ENCODE results near the gene SH3BP4. TPM values are rescaled to one million over a fixed set of nuclear protein-coding genes. Genes with fewer than 3 reads are reported as not detected.

Gene SH3BP4
- total RNA-seq, 1 donor from 2014 or later: 51.9 TPM

DNA sequence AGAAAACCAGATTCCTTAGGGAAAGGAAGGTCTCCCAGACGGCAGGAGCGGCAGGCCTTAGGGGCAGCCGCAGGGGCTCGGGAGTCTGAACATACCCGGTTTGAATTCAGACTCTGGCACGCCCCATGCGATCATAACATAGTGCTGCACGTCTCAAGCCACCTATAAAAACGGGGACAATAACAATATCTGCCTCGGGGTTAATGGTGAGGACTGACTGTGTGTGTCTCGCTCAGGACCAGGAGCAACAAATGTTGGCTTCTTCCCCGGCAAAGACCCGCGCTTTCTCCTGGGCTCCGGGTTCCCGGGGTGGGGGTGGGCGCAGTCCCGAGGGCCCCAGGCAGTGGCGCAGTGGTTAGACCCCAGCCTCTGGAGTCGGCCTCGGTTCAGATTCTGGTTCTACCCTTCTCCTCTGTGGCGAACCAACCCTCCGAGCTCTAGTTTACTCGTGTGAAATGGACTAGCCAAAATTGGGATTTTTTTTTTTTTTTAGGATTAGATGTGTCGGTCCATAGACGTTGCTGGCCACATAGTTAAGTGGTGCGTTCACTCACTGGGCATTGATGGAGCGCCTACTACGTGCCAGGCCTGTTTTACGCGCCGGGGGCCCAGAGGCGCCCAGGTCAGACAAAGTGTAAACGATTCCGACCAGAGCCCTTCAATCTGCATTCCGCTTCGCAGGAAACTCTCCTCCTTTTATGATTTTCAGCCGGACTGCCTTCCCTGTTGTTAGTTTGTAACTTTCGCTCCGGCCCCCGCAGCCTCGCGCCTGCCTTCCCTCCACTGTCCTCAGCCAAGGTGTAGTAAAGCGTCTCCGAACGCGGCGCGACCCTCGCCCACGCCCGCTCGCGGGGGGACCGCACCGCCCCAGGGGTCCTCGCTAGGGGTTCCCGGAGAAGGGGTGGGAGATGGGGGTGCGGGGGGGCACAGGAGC is 820 bp upstream of the SH3BP4 start:
- peak overlapping the region; percentile 99 for H3K27ac Mint-ChIP-seq (ENCODE audit: unreplicated experiment)
- TF ChIP-seq, protein P1, sequence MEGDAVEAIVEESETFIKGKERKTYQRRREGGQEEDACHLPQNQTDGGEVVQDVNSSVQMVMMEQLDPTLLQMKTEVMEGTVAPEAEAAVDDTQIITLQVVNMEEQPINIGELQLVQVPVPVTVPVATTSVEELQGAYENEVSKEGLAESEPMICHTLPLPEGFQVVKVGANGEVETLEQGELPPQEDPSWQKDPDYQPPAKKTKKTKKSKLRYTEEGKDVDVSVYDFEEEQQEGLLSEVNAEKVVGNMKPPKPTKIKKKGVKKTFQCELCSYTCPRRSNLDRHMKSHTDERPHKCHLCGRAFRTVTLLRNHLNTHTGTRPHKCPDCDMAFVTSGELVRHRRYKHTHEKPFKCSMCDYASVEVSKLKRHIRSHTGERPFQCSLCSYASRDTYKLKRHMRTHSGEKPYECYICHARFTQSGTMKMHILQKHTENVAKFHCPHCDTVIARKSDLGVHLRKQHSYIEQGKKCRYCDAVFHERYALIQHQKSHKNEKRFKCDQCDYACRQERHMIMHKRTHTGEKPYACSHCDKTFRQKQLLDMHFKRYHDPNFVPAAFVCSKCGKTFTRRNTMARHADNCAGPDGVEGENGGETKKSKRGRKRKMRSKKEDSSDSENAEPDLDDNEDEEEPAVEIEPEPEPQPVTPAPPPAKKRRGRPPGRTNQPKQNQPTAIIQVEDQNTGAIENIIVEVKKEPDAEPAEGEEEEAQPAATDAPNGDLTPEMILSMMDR (IDR thresholded peaks at IDR 0.05): no peak
- no peaks in the 10 kb centered on the region for H3K36me3 Mint-ChIP-seq (ENCODE audit: low read depth)
- peaks cover 56% of the 10 kb centered on the region for H3K4me1 Mint-ChIP-seq (ENCODE audit: low read depth)
- no peak for DNase-seq (ENCODE audit: low spot score)
- H3K9me3 Mint-ChIP-seq (ENCODE audit: low read depth): no peaks in the 10 kb centered on the region
- H3K4me3 Mint-ChIP-seq (ENCODE audit: unreplicated experiment): peak overlapping the region; percentile 76
- no peaks in the 10 kb centered on the region for H3K27me3 Mint-ChIP-seq (ENCODE audit: low read depth)

DNA sequence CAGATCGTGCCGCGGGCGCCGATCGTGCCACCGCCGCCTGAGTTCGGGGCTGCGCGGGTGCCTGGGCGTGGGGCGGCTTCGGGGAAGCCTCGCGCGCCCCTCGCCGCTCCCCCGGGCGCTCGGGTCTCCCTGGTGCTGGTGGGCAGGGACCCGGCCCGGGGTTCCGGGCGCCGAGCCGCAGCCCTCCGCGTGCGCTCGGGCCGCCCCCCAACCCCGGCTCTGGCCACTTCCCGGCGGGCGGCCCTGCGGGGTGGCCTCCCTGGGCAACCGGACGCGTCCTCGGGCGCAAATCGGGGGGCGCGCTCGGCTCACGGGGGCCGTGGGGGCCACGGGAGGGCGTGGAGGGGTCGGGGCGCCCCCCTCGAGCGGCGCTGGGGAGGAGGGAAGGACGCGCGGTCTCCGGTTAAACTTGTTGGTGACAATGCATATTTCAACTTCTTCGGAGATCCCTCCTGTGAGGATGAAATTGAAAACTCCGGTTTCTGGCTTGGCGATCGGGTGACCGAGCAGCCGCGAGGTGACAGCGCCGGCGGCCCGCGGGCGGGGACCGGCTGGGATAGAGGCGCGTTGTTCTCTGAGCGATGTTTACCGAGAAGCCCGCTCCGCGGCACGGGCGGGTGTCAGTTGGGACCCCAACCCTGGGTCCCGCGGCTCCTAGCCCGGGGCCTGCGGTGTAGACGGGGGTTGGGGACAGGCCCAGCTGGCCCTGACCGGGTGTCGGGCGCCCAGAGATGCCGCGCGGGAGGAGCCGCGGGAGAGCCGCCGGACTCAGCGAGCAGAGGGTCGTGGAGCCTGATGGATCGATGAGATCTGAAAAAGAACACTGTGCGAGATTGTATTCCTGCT is 676 bp downstream of the SH3BP4 start:
- Mint-ChIP-seq H3K36me3 (ENCODE audit: low read depth) (no peaks in the 10 kb centered on the region), H3K27ac (ENCODE audit: unreplicated experiment) (peak overlapping the region; percentile 93), H3K9me3 (ENCODE audit: low read depth) (no peaks in the 10 kb centered on the region), H3K4me3 (ENCODE audit: unreplicated experiment) (peak overlapping the region; percentile 84), H3K4me1 (ENCODE audit: low read depth) (peaks cover 71% of the 10 kb centered on the region), H3K27me3 (ENCODE audit: low read depth) (no peaks in the 10 kb centered on the region)
- no peak for DNase-seq (ENCODE audit: low spot score)
- TF ChIP-seq, protein P1 (IDR thresholded peaks at IDR 0.05): no peak

DNA sequence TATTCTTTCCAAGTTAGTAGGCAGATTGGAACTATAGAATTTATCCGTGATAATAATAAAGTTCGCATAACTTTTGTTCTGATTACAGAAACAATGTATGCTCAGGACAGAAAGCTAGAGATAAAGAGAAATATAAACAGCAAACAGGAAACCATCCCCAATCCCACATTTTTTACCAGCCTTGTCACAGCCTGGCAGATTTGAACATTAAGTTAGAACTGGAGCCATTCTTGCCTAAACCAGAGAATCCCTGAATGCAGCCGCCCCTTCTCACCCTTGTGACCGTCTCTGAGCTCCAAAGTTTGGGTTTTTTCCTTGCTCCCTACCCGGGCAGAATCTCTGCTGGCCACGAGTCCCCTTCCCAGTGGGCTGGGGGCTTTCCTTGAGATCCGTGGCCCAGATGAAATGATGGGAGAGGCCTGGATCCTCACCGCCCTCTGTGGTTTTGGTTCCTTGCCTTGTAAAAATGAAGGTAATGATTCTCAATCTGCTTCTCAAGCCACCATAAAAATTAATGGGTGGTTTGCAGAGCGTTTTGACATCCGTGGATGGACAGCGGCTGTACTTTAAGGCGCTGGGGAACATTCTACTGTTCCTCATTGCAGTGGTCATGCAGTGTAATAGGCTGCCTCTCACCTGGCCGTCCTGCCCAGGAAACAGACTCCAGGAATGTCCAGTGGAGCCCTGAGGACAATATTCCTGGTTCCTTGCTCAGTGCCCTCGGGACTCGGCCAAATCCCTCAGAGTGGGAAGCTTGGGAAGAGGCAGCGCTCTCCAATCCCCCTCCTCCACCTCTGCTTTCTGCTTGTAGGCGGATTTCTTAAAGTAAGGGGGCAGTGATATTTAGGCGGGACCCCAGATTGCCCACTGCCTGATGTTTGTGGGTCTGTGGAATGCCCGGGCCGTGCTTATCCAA is 1.6 kb downstream of the SH3BP4 start:
- Mint-ChIP-seq H3K4me1 (ENCODE audit: low read depth) (peaks cover 80% of the 10 kb centered on the region), H3K9me3 (ENCODE audit: low read depth) (no peaks in the 10 kb centered on the region), H3K27ac (ENCODE audit: unreplicated experiment) (peak overlapping the region; percentile 93), H3K27me3 (ENCODE audit: low read depth) (no peaks in the 10 kb centered on the region), H3K36me3 (ENCODE audit: low read depth) (no peaks in the 10 kb centered on the region), H3K4me3 (ENCODE audit: unreplicated experiment) (peak overlapping the region; percentile 84)
- DNase-seq (ENCODE audit: low spot score): no peak
- TF ChIP-seq, protein P1 (IDR thresholded peaks at IDR 0.05): no peak

DNA sequence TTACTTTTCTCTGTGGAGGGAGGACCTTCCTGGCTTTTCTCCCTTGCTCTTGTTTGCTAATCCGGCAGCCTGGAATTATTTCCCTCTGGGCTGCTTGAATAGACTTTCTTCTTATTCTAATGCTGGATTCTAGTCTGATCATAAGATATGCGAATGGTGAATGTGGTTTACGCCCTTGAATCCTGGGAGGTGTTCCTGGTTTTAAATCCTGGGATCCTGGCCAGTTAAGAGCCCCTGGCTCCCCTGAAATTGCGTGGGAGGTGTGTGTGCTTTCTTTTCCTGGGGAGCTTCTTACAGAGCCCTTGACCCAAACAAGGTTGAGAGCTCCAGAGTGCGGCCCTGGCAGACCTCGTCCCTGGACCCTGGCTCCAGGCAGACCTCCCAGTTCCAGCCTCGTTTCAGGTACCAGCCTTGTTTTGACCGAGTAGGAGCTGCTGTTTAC is 2.8 kb downstream of the SH3BP4 start:
- Mint-ChIP-seq H3K27ac (ENCODE audit: unreplicated experiment) (peak overlapping the region; percentile 93), H3K4me3 (ENCODE audit: unreplicated experiment) (peak overlapping the region; percentile 84), H3K36me3 (ENCODE audit: low read depth) (no peaks in the 10 kb centered on the region), H3K9me3 (ENCODE audit: low read depth) (no peaks in the 10 kb centered on the region), H3K4me1 (ENCODE audit: low read depth) (peaks cover 78% of the 10 kb centered on the region), H3K27me3 (ENCODE audit: low read depth) (no peaks in the 10 kb centered on the region)
- DNase-seq (ENCODE audit: low spot score): no peak
- TF ChIP-seq, protein P1 (IDR thresholded peaks at IDR 0.05): no peak
